ENCODE measurements around the gene WSB1. TPM values are rescaled to one million over a fixed set of nuclear protein-coding genes. Genes with fewer than 3 reads are reported as not detected.

WSB1 gene
- total and polyA plus RNA-seq, 2 experiments from 2014 or later: 161 to 214 TPM

GRCh38 chr17:27263386-27263785 lies 30.5 kb upstream of the WSB1 start:
- H3K4me3 ChIP-seq: no peak overlapping the region

GRCh38 chr17:27264068-27264812 lies 29.7 kb upstream of the WSB1 start:
- Histone ChIP-seq H4K20me1 (ENCODE audit: insufficient read depth, poor library complexity, severe bottlenecking) (no peaks in the 10 kb centered on the region), H3K9me3 (ENCODE audit: low read depth) (no peaks in the 10 kb centered on the region), H3K4me1 (ENCODE audit: insufficient read depth) (no peaks in the 10 kb centered on the region), H3K4me2 (peak overlapping the region; percentile 33), H3K27ac (peak overlapping the region; percentile 72), H2AFZ (no peak overlapping the region), H3K27me3 (no peaks in the 10 kb centered on the region), H3K4me3 (no peak overlapping the region), H3K9me2 (replicated peaks; ENCODE audit: insufficient read depth) (no peaks in the 10 kb centered on the region), H3K36me3 (replicated peaks; ENCODE audit: insufficient read depth, low read depth) (no peaks in the 10 kb centered on the region), H3K79me2 (no peaks in the 10 kb centered on the region)
- WGBS (ENCODE audit: low lambda C conversion rate, missing lambda C conversion rate): 83% methylated on average over 11 of the region's 11 CpGs
- no peak for TF ChIP-seq EZH2phosphoT487 (IDR thresholded peaks at IDR 0.05; ENCODE audit: low read depth, severe bottlenecking, unreplicated experiment)
- TF ChIP-seq EZH2 (IDR thresholded peaks at IDR 0.05; ENCODE audit: borderline replicate concordance): no peak
- TF ChIP-seq, protein P1, sequence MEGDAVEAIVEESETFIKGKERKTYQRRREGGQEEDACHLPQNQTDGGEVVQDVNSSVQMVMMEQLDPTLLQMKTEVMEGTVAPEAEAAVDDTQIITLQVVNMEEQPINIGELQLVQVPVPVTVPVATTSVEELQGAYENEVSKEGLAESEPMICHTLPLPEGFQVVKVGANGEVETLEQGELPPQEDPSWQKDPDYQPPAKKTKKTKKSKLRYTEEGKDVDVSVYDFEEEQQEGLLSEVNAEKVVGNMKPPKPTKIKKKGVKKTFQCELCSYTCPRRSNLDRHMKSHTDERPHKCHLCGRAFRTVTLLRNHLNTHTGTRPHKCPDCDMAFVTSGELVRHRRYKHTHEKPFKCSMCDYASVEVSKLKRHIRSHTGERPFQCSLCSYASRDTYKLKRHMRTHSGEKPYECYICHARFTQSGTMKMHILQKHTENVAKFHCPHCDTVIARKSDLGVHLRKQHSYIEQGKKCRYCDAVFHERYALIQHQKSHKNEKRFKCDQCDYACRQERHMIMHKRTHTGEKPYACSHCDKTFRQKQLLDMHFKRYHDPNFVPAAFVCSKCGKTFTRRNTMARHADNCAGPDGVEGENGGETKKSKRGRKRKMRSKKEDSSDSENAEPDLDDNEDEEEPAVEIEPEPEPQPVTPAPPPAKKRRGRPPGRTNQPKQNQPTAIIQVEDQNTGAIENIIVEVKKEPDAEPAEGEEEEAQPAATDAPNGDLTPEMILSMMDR (IDR thresholded peaks at IDR 0.05; ENCODE audit: poor library complexity): no peak
- no peak for DNase-seq (ENCODE audit: low spot score)

More at GRCh38 chr17:27263386-27263785, 30.5 kb upstream of the WSB1 start:
- H3K27me3 ChIP-seq: no peaks in the 10 kb centered on the region
- H3K4me1 ChIP-seq (ENCODE audit: insufficient read depth): no peaks in the 10 kb centered on the region
- H2AFZ ChIP-seq: no peak overlapping the region
- H3K9me2 ChIP-seq (replicated peaks; ENCODE audit: insufficient read depth): no peaks in the 10 kb centered on the region
- no peak for DNase-seq (ENCODE audit: low spot score)
- H3K27ac ChIP-seq: peak overlapping the region; percentile 72
- H3K9me3 ChIP-seq (ENCODE audit: low read depth): no peaks in the 10 kb centered on the region
- no peak overlapping the region for H3K4me2 ChIP-seq
- no peaks in the 10 kb centered on the region for H3K36me3 ChIP-seq (replicated peaks; ENCODE audit: insufficient read depth, low read depth)
- TF ChIP-seq EZH2phosphoT487 (IDR thresholded peaks at IDR 0.05; ENCODE audit: low read depth, severe bottlenecking, unreplicated experiment) (no peak), EZH2 (IDR thresholded peaks at IDR 0.05; ENCODE audit: borderline replicate concordance) (no peak)
- TF ChIP-seq, protein P1 (IDR thresholded peaks at IDR 0.05; ENCODE audit: poor library complexity): no peak
- no peaks in the 10 kb centered on the region for H3K79me2 ChIP-seq
- H4K20me1 ChIP-seq (ENCODE audit: insufficient read depth, poor library complexity, severe bottlenecking): no peaks in the 10 kb centered on the region
- 97% methylated on average over 5 of the region's 5 CpGs for WGBS (ENCODE audit: low lambda C conversion rate, missing lambda C conversion rate)

DNA sequence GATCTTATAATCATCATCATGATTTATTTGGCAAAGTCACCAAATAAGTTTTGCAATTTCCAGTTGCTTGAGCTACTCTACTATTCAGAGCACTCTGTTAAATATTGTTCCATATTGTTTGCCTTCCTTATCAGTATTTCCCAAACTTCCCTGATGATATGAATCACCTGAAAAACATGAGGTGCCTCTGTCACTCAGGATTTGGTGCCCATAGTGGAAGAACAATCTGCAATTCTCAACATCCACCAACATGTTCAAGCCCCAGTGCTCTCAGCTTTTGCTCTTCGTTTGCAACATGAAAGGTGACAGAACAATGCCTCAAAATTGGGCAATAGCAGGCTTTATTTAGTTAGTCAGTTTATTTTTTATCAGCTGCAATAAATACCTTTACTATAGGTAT lies 28.6 kb upstream of the WSB1 start:
- Histone ChIP-seq H3K4me2 (peak overlapping the region; percentile 26), H3K4me3 (no peak overlapping the region), H3K9me3 (ENCODE audit: low read depth) (no peaks in the 10 kb centered on the region), H3K27me3 (no peaks in the 10 kb centered on the region), H2AFZ (no peak overlapping the region), H3K4me1 (ENCODE audit: insufficient read depth) (no peaks in the 10 kb centered on the region), H3K79me2 (no peaks in the 10 kb centered on the region), H3K36me3 (replicated peaks; ENCODE audit: insufficient read depth, low read depth) (no peaks in the 10 kb centered on the region), H3K9me2 (replicated peaks; ENCODE audit: insufficient read depth) (no peaks in the 10 kb centered on the region), H4K20me1 (ENCODE audit: insufficient read depth, poor library complexity, severe bottlenecking) (no peaks in the 10 kb centered on the region), H3K27ac (peak overlapping the region; percentile 72)
- no peak for DNase-seq (ENCODE audit: low spot score)
- WGBS (ENCODE audit: low lambda C conversion rate, missing lambda C conversion rate): 16% methylated on average over 1 of the region's 1 CpG
- TF ChIP-seq EZH2phosphoT487 (IDR thresholded peaks at IDR 0.05; ENCODE audit: low read depth, severe bottlenecking, unreplicated experiment): no peak
- TF ChIP-seq, protein P1 (IDR thresholded peaks at IDR 0.05; ENCODE audit: poor library complexity): no peak
